Measurements from ENCODE around the gene ACOXL. TPM values are rescaled to one million over a fixed set of nuclear protein-coding genes. Genes with fewer than 3 reads are reported as not detected.
A peak's percentile ranks its signal among the peaks of the same experiment; 100 is the strongest.

The ACOXL gene
- polyA plus RNA-seq, 3 donors from 2014 or later: not detected

DNA sequence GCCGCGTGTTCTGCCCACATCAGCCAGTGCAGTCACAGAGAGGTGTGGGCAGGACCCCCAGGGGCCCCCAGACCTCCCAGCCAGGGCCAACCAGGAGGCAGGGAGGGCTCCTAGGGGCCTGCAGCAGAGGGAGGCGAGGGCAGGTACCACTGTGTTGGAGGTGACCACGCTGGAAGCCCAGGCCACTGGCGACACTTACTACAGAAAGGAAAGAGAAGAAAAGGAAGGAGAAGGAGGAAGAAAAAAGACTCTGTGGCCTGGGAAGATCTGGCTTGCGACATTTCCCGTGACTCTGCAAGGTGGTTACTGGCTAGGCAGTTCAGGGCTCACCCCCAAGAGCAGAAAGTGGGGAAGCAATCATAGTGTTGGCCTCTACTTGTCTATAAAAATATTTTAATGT is 290.3 kb downstream of the ACOXL start:
- H3K27ac Mint-ChIP-seq: no peak overlapping the region

DNA sequence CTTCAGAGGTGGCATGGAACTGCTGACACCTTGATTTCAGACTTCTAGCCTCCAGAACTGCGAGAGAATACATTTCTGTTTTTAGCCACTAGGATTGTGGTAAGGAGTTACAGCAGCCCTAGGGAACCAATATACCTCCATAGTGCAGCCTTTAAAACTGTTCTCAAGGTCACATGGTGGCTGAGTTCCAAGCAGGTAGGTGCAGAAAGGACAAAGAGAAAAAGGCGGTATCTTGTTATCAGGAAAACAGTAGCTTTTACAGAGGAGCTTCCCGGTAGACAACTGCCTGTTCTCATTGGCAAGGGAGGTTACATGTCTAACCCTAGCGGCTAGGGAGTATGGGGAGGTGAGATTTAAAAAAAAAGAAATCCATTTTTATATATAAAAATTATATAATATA is 292.1 kb downstream of the ACOXL start:
- Mint-ChIP-seq H3K27me3 (ENCODE audit: low read depth in 3 of 3) (peaks cover 2 to 8% (median 5%) of the 10 kb centered on the region in 3 donors), H3K4me1 (peaks cover 3 to 8% of the 10 kb centered on the region in 2 donors), H3K9me3 (no peaks in the 10 kb centered on the region), H3K36me3 (no peaks in the 10 kb centered on the region), H3K4me3 (no peak overlapping the region), H3K27ac (no peak overlapping the region)
- DNase-seq: no peak

More for the DNA sequence above, 290.3 kb downstream of the ACOXL start:
- no peak for DNase-seq
- no peak overlapping the region for H3K4me3 Mint-ChIP-seq
- peaks cover 2 to 8% (median 7%) of the 10 kb centered on the region in 3 donors for H3K27me3 Mint-ChIP-seq (ENCODE audit: low read depth in 3 of 3)
- H3K4me1 Mint-ChIP-seq: peaks cover 11 to 12% of the 10 kb centered on the region in 2 donors
- H3K36me3 Mint-ChIP-seq: no peaks in the 10 kb centered on the region
- H3K9me3 Mint-ChIP-seq: no peaks in the 10 kb centered on the region

DNA sequence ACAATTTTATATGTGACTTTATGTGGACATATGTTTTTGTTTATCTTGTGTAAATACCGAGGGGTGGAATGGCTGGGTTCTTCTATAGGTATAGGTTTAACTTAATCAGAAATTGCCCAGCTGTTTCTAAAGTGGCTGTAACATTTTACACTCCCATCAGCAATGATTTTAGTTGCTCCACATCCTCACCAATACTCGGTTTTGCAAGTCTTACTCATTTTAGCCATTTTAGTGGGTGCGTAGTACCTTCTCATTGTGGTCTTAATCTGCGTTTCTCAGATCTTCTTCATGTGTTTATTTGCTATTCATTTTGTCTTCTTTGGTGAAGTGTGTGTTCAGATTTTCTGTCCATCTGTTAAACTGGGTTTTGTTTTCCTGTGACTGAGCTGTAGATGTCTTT is 292.9 kb downstream of the ACOXL start:
- no peak overlapping the region for H3K27ac Mint-ChIP-seq
- no peak overlapping the region for H3K4me3 Mint-ChIP-seq
- no peaks in the 10 kb centered on the region for H3K9me3 Mint-ChIP-seq
- H3K4me1 Mint-ChIP-seq: peaks cover 3 to 8% of the 10 kb centered on the region in 2 donors
- H3K27me3 Mint-ChIP-seq (ENCODE audit: low read depth in 3 of 3): peaks cover 2 to 7% (median 5%) of the 10 kb centered on the region in 3 donors
- no peaks in the 10 kb centered on the region for H3K36me3 Mint-ChIP-seq
- DNase-seq: no peak

DNA sequence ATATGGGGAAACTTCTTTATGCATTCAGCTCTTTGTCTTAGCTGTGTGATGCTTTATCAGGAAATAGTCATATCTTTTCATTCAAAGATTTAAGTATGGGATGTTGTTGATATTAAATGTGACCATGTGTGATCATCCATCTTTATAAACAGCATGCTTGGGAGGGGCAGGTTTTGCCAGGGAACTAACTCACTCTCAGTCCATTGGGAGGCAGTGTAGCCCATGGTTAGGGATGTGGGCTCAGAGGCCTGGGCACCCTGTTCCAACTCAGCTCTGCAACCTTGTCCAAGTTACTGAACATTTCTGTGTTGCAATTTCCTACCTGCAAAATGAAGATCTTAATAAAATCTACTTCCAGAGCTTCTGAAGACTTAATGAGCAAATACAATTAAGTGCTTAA is 296.3 kb downstream of the ACOXL start:
- no peaks in the 10 kb centered on the region for H3K36me3 Mint-ChIP-seq
- DNase-seq: no peak
- no peak overlapping the region for H3K4me3 Mint-ChIP-seq
- peaks cover 2 to 6% (median 4%) of the 10 kb centered on the region in 3 donors for H3K27me3 Mint-ChIP-seq (ENCODE audit: low read depth in 3 of 3)
- H3K4me1 Mint-ChIP-seq: peaks cover 3 to 8% of the 10 kb centered on the region in 2 donors
- H3K9me3 Mint-ChIP-seq: no peaks in the 10 kb centered on the region
- no peak overlapping the region for H3K27ac Mint-ChIP-seq

- H3K4me1 Mint-ChIP-seq: peaks cover 3 to 8% of the 10 kb centered on the region in 2 donors
- no peak for DNase-seq
- H3K9me3 Mint-ChIP-seq: no peaks in the 10 kb centered on the region
- H3K27ac Mint-ChIP-seq: peak overlapping the region in 1 of 6 donors; percentile 46
- no peak overlapping the region for H3K4me3 Mint-ChIP-seq
- H3K36me3 Mint-ChIP-seq: no peaks in the 10 kb centered on the region
- H3K27me3 Mint-ChIP-seq (ENCODE audit: low read depth in 3 of 3): peaks cover 2 to 6% (median 2%) of the 10 kb centered on the region in 3 donors
Measured at GRCh38 chr2:111029181-111029927, 297.0 kb downstream of the ACOXL start.

GRCh38 chr2:111030260-111030891 is 298.0 kb downstream of the ACOXL start:
- Mint-ChIP-seq H3K27ac (peak overlapping the region in 1 of 6 donors; percentile 22), H3K4me3 (no peak overlapping the region), H3K4me1 (peaks cover 3 to 6% of the 10 kb centered on the region in 2 donors), H3K27me3 (ENCODE audit: low read depth in 3 of 3) (peaks cover 2 to 6% (median 2%) of the 10 kb centered on the region in 3 donors), H3K9me3 (no peaks in the 10 kb centered on the region), H3K36me3 (no peaks in the 10 kb centered on the region)
- no peak for DNase-seq

GRCh38 chr2:111030945-111031344 is 298.6 kb downstream of the ACOXL start:
- H3K4me3 Mint-ChIP-seq: no peak overlapping the region
- no peaks in the 10 kb centered on the region for H3K4me1 Mint-ChIP-seq
- no peak for DNase-seq
- peaks cover 2 to 6% (median 5%) of the 10 kb centered on the region in 3 donors for H3K27me3 Mint-ChIP-seq (ENCODE audit: low read depth in 3 of 3)
- H3K27ac Mint-ChIP-seq: no peak overlapping the region
- H3K36me3 Mint-ChIP-seq: no peaks in the 10 kb centered on the region
- no peaks in the 10 kb centered on the region for H3K9me3 Mint-ChIP-seq

- DNase-seq: no peak
- no peaks in the 10 kb centered on the region for H3K4me1 Mint-ChIP-seq
- no peaks in the 10 kb centered on the region for H3K36me3 Mint-ChIP-seq
- H3K27me3 Mint-ChIP-seq (ENCODE audit: low read depth in 3 of 3): peaks cover 2 to 6% (median 3%) of the 10 kb centered on the region in 3 donors
- no peak overlapping the region for H3K4me3 Mint-ChIP-seq
- H3K27ac Mint-ChIP-seq: no peak overlapping the region
- no peaks in the 10 kb centered on the region for H3K9me3 Mint-ChIP-seq
Measured at GRCh38 chr2:111031546-111032478, 299.4 kb downstream of the ACOXL start.

GRCh38 chr2:111032721-111033429 is 300.5 kb downstream of the ACOXL start:
- no peaks in the 10 kb centered on the region for H3K36me3 Mint-ChIP-seq

DNA sequence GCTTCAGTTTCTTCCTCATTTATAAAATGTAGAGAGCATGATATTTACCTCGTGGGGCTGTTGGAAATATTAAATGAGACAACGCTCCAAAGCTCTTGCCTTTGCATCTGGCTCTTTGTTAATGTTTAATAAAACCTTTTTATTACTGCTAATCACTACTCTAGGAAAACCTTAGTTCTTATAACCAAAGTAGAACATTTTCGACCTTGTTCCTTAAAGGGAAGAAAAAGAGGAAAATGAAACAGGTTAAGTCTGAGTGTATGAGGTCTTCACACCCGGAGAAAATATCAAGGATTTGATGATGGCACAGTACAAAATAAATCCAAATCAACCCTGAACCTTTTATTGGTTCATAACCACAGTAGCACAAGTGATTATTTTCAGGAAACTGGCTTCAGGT is 301.8 kb downstream of the ACOXL start:
- no peaks in the 10 kb centered on the region for H3K9me3 Mint-ChIP-seq
- DNase-seq: no peak
- H3K4me3 Mint-ChIP-seq: no peak overlapping the region
- H3K27ac Mint-ChIP-seq: no peak overlapping the region
- peaks cover 2 to 9% (median 6%) of the 10 kb centered on the region in 3 donors for H3K27me3 Mint-ChIP-seq (ENCODE audit: low read depth in 3 of 3)
- H3K36me3 Mint-ChIP-seq: no peaks in the 10 kb centered on the region
- no peaks in the 10 kb centered on the region for H3K4me1 Mint-ChIP-seq

More at GRCh38 chr2:111032721-111033429, 300.5 kb downstream of the ACOXL start:
- Mint-ChIP-seq H3K27ac (no peak overlapping the region), H3K4me3 (no peak overlapping the region), H3K9me3 (no peaks in the 10 kb centered on the region), H3K27me3 (ENCODE audit: low read depth in 3 of 3) (peaks cover 2 to 6% (median 6%) of the 10 kb centered on the region in 3 donors), H3K4me1 (no peaks in the 10 kb centered on the region)
- no peak for DNase-seq

DNA sequence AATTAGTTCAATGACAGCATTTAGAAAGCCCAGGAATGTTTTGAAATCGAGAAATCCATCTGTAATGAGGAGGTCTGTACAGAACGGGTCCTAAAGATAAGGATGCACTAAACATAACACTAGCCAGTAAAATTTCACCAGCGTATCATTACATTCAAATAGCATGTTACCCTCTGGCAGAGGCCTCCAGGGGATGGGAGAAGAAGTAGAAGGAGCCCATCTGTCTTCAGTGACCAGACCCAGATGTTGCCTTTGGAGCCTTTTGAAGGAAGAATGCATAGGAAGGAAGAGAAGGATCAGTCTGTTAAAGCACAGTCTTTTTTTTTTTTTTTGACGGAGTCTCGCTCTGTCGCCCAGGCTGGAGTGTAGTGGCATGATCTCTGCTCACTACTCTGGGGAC is 302.2 kb downstream of the ACOXL start:
- Mint-ChIP-seq H3K9me3 (no peaks in the 10 kb centered on the region), H3K36me3 (no peaks in the 10 kb centered on the region), H3K27me3 (ENCODE audit: low read depth in 3 of 3) (peaks cover 2 to 9% (median 6%) of the 10 kb centered on the region in 3 donors), H3K4me3 (no peak overlapping the region), H3K4me1 (no peaks in the 10 kb centered on the region), H3K27ac (no peak overlapping the region)
- DNase-seq: no peak

DNA sequence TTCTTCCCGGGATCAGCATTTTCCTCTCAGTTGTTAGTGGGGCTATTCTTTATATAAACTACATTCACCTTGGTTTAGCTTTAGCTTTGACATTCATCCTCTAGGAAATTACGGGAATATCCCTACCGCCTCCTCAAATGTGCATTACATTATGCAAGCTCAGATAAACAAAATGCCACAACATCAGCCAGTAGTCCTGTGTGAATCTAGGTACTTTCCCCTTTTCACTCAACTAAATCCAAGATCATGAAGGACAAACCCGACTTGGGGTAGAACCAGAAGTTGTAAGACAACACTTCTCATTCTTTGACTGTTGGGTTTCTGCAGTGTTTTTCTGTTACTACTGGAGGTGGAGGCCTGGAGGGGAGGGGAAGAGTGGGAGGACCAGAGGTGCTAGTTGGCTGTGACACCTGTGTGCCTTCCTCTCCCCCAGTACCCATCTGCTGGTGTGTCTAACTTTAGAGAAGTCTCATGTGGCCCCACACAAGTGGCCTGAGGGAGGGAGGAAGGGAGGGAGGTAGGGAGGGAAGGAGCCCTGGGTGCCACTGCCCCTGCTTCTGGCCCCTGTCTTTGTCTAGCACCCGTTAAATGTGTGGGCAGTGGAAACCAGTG is 303.6 kb downstream of the ACOXL start:
- Mint-ChIP-seq H3K36me3 (no peaks in the 10 kb centered on the region), H3K9me3 (no peaks in the 10 kb centered on the region), H3K27ac (no peak overlapping the region), H3K4me1 (no peaks in the 10 kb centered on the region), H3K27me3 (ENCODE audit: low read depth in 3 of 3) (peaks cover 6 to 9% (median 8%) of the 10 kb centered on the region in 3 donors), H3K4me3 (no peak overlapping the region)
- no peak for DNase-seq

DNA sequence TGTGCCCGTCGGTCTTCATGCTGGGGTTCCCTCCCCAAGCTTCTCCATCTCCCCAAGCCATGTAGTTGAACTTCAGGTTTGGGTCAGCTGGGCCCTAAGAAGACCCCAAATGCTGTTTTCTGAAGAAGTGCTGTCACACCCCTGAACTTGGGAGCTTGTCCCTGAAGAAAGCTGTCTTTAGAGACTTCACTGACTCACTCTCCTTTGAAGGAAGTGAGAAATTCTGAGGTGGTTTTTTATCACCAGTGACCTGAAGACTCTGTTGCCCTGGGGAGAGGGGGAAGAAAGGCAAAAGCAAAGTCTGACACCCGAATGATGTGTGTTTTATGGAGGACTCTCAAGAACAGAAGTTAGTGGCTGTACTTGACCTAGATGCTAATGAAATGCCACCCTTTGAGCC is 304.8 kb downstream of the ACOXL start:
- Mint-ChIP-seq H3K4me1 (no peaks in the 10 kb centered on the region), H3K36me3 (no peaks in the 10 kb centered on the region), H3K27me3 (ENCODE audit: low read depth in 3 of 3) (peaks cover 0 to 9% (median 8%) of the 10 kb centered on the region in 3 donors), H3K9me3 (no peaks in the 10 kb centered on the region), H3K27ac (no peak overlapping the region), H3K4me3 (no peak overlapping the region)
- no peak for DNase-seq
